Hematopoietic multipotent progenitor cell treated with erythropoietin and hydrocortisone succinate and interleukin-3 and kit ligand, for 17 days (in vitro differentiated cells): ENCODE measurements around the gene EPB41.
"Not testable (repeated sequence)": the region's sequence is repeated elsewhere in the genome, so short reads cannot be mapped to it uniquely, and the experiment has no call there.

Source experiments
- DNase-seq: peaks from one replicate; pipeline ENCODE4 v3.0.0-alpha.2; 2015; ENCODE audit warnings: low spot score

The EPB41 gene

DNA sequence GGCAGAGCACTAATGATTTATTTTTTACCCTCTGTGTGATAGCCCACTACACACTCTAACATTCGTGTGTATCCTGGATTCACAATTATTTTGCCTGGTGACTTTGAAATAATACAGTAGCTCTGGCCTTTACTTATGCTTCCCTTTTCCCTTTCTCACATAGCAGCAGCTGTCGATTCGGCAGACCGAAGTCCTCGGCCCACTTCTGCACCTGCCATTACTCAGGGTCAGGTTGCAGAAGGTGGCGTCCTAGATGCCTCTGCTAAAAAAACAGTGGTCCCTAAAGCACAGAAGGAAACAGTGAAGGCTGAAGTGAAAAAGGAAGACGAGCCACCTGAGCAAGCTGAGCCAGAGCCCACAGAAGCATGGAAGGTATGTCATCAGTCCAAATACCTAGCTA, 138.6 kb downstream of the EPB41 start:
- no peak for DNase-seq

DNA sequence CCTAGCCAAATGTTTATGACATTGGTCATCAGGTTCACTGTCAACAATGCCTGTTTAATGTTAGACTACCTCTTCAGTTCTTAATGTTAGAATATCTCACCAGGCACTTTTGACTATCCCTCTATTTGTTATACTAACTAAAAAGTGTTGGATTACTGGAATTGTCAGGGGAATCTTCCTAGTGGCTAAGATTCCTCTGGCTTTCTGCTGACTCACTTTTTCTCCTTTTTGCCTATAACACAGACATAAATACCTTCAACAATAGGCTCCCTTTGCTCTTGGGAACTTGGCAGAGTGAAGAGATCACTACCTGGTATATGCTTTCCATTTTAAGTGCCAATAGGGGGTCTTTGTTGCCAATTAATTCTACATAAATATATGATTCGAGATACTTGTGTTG, 140.8 kb downstream of the EPB41 start:
- no peak for DNase-seq

DNA sequence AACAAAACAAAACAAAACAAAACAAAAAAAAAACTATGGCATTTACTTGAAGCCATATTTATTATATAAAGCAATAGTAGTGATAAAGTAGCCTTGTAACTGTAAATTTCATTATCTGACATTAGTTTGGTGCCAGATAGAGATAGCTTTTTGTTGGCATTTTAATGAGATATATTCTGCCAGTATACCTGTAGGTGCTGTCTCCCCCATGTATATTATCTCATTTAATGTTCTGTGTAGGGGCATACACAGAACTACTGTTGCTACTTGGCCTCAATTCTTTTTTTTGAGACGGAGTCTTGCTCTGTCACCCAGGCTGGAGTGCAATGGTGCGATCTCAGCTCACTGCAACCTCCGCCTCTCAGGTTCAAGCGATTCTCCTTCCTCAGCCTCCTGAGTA, 141.9 kb downstream of the EPB41 start:
- DNase-seq, result no peak

- no peak for DNase-seq
Measured at GRCh38 chr1:29057700-29058099, 143.3 kb downstream of the EPB41 start.

DNA sequence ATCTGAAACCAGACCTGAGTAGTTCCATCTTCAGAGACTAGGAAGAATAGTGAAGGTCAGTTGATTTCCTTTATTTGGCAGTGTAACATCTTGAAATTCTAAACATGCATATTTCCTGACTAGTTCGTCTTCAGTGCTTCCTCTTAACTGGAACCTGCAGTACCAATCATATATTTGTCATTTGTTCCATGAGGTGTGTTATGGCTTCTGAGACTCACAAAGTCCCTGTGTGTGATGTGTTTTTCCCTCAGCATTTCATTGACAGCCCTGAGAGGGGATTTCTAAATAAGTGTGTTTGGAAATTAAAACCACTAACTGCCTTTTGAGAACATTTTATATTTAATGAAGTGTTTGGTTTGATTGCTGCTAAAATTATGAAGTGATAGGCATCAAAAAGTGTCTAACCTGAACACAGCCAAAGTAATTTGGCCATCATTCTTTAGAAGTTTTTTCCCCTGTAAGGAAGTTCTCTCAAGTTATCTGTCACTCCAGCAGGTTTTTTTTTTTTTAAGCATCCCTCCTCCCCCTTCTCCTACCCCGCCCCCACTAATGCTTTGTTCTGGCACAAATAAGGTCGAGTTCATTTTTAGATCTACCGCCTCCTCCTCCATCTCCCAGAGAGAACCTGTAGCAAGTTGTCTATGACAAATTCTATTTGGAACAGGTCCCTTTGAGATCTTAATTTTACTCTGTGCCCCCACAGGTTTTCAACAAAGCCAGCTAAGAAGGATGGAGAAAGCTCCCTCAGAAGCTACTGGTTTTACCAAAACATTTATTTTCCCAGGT, 148.0 kb downstream of the EPB41 start:
- DNase-seq, result no peak

GRCh38 chr1:29064064-29064463, 149.7 kb downstream of the EPB41 start:
- no peak for DNase-seq

- DNase-seq, result no peak
Measured at GRCh38 chr1:29077155-29077554, 162.8 kb downstream of the EPB41 start.

DNA sequence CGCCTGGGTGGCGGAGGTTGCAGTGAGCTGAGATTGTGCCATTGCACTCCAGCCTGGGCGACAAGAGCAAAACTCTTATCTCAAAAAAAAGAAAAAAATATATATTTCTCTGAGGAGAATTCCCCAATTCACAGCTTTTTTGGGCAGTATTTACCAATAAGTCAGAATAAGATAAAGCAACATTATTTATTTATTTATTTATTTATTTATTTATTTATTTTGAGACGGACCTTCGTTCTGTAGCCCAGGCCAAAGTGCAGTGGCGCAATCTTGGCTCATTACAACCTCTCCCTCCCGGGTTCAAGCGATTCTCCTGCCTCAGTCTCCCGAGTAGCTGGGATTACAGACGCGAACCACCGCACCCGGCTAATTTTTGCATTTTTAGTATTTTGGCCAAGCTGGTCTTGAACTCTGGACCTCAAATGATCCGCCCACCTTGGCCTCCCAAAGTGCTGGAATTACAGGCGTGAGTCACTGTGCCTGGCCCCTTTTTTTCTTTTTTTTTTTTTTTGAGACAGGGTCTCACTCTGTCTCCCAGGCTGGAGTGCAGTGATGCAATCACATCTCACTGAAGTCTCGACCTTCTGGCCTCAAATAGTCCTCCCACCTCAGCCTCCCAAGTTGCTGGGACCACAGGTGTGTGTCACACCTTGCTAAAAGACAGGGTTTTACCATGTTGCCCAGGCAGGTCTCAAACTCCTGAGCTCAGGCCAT, 165.7 kb downstream of the EPB41 start:
- not testable (repeated sequence) for DNase-seq

DNA sequence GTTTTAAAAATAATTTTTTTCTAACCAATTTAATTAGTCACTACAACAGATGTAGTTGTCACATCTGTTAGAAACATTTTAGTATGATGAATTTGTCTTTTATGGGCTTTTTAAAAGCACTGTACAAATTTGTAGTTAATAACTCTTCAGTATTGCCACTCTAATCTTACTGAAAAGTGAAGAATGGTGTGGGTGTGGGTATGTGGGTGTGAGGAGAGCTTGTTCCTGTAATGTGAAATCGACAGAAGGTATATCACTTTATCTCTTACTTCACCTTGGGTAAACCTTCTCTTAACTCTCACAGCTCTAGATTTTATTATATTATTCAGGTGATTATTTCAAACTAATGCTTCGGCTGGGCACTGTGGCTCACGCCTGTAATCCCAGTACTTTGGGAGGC, 166.8 kb downstream of the EPB41 start:
- DNase-seq, result no peak

GRCh38 chr1:29082519-29082918, 168.2 kb downstream of the EPB41 start:
- no peak for DNase-seq

DNA sequence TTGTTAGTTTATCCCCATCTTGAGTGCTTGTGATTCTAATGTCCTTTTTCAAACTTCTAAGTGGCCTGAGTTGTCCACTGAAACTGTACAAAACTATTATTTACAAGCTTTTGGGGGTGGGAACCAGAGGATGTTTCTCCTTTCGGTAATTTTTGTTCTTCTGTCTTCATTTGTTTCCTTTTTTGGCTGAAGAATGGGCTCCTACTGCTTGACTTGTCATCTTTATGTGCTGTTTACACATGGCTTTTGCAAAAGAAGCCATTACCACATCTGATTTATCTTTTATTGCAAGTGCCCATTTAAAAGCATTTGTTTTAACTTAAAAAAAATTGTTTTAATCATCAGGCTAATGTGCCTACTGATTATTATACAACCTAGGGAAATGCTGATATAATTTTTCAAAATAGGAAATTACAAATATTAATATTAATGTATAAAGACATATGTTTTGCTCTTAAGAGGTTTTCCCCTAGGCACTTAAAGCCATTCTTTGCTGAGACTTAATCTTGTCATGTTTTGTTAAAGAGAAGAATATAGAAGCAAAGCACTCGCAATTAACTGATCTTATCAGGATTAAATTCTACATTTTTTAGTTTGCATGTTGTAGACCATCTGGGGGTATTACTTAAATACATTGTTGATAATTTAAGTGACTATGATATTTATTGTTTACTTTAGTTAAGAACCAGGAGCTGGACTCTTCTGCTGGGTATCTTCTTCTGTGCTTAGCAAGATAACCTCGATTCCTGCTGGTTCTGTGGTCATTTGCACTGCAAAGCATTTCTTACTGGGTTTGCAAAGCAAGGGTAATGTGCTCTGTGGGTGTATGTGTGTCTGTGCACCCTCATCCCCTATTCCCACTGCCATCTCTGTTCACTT, 169.2 kb downstream of the EPB41 start:
- no peak for DNase-seq

GRCh38 chr1:29084196-29084521, 169.8 kb downstream of the EPB41 start:
- DNase-seq, result no peak

- DNase-seq, result no peak
Measured at GRCh38 chr1:29090937-29091618, 176.7 kb downstream of the EPB41 start.

GRCh38 chr1:29092704-29093103, 178.3 kb downstream of the EPB41 start:
- not testable (repeated sequence) for DNase-seq

DNA sequence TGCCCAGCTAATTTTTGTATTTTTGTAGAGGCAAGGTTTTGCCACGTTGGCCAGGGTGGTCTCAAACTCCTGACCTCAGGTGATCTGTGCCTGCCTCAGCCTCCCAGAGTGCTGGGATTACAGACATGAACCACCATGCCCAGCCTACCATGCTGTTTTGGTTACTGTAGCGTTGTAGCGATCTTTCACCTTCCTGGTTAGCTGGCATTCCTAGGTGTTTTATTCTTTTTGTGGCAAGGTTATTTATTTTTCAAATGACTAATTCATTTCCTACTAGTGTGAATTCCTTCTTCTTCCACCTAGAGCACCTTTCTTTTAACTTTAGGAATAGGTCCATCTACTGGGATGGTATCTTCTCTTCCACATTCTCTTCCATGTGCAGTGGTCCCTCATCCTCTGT, 180.1 kb downstream of the EPB41 start:
- DNase-seq, result no peak

- DNase-seq, result no peak
Measured at GRCh38 chr1:29094954-29095353, 180.6 kb downstream of the EPB41 start.

DNA sequence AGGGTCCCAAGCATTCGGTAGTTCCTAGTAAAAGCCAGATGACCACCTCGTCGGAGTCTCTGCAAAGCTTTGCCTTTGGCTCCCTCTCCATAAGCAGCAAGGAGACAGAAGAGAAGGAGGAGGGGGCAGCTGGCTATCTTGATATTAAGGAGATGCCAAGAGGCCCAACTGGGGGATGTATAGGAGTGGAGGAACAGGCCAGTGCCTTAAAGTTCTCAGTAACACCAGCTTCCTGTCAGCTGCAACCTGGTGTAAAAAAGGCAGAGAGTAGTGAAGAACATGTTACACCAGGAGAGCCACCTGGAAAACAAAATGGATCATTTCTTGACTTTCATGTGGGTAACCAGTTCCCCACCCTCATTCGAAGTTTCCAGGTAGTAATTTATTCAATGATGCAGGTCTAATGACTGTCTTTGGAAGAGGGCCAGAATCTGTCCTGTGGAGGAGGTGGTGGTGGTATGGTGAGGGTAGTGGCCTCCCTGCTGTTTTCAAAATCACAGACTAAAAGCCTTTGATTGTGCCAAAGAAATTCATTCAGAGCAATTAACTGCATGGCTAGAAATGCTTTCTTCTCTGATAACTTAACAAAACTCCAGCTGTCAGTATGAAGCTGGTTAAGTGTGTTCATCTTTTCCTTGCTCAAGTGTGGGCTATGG, 182.0 kb downstream of the EPB41 start:
- DNase-seq, result no peak

DNA sequence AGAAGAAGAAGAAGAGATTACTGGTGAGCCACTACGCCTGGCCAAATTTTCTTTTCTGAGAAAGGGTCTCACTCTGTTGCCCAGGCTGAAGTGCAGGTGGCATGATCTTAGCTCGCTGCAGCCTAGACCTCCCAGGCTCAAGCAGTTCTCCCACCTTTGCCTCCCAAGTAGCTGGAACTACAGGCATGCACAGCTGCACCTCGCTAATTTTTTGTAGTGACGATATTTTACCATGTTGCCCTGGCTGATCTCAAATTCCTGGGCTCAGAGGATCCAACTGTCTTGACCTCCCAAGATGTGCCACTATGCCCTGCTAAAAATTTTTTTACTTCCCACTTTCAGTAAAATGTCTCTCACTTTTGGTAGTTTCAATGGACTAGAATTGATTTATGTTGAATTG, 184.9 kb downstream of the EPB41 start:
- DNase-seq, result no peak

DNA sequence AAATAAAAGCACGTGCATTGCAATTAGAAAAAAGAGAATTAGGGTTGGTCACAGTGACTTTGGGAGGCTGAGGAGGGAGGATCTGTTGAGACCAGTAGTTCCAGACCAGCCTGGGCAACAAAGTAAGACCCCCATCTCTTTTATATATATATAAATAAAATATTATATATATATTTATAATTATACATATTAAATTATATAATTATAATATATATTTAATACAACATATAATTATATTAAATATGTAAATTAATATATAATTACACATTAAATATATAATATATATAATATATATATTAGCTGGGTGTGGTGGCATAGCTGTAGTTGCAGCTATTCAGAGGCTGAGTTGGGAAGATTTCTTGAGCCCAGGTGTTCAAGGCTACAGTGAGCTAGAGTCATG, 186.1 kb downstream of the EPB41 start:
- no peak for DNase-seq

DNA sequence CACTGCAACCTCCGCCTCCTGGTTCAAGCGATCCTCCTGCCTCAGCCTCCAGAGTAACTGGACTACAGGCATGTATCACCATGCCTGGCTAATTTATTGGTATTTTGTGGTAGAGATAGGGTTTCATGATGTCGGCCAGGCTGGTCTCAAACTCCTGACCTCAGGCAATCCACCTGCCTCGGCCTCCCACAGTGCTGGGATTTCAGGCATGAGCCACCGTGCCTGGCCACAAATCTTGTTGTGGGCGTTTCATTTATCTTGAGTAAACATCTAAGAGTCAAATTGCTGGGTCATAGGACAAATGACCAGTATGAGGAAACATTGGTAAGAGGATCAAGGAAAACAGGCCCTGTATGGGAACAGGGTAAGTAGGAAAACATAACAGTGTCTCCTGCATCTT, 191.5 kb downstream of the EPB41 start:
- DNase-seq, result no peak

- not testable (repeated sequence) for DNase-seq
Measured at GRCh38 chr1:29108041-29108440, 193.7 kb downstream of the EPB41 start.
